Esophagus squamous epithelium (tissue), 4 donors: Measurements from ENCODE around the gene MTX1.

Experiments
- CTCF ChIP-seq, 6 experiments: fragments of 450-650 bp in 4 of 6; fragments of 200-600 bp in 2 of 6; sonication (generic) in 2 of 6; IDR thresholded peaks; one replicate each; pipeline ENCODE4 v1.5.1; 2016 to 2019; ENCODE audit warnings: antibody characterized with exemption in 6 of 6, mild to moderate bottlenecking in 4 of 6, moderate library complexity in 4 of 6
- POLR2A ChIP-seq, 4 donors: fragments of 450-650 bp; IDR thresholded peaks; one replicate each; pipeline ENCODE4 v1.6.1; 2017; ENCODE audit warnings: antibody characterized with exemption in 4 of 4, mild to moderate bottlenecking in 4 of 4, moderate library complexity in 3 of 4

- TF ChIP-seq CTCF (IDR thresholded peaks at IDR 0.05) (no peak), POLR2A (IDR thresholded peaks at IDR 0.05) (no peak)
Measured at GRCh38 chr1:155169541-155169940, 39.0 kb upstream of the MTX1 start.
